Mucosa of rectum (tissue), 2 donors: ENCODE data around the gene BHLHE23.

Experiments
- H3K27ac ChIP-seq, 2 donors: one replicate each; pipeline ENCODE4 v1.7.0; 2013; ENCODE audit warnings: inconsistent platforms in 2 of 2, low read depth in 2 of 2, low read length in 2 of 2
- H3K27me3 ChIP-seq, 2 donors: one replicate each; pipeline ENCODE4 v1.7.0; 2013; ENCODE audit warnings: low read length in 2 of 2; ENCODE audit not compliant: control insufficient read depth in 2 of 2, insufficient read depth in 2 of 2
- H3K36me3 ChIP-seq, 2 donors: one replicate each; pipeline ENCODE4 v1.7.0; 2013; ENCODE audit warnings: low read length in 2 of 2; ENCODE audit not compliant: control insufficient read depth in 2 of 2, insufficient read depth in 2 of 2
- H3K4me1 ChIP-seq, 2 donors: one replicate each; pipeline ENCODE4 v1.7.0; 2013; ENCODE audit warnings: low read length in 2 of 2, mild to moderate bottlenecking in 1 of 2; ENCODE audit not compliant: control insufficient read depth in 2 of 2, insufficient read depth in 2 of 2
- H3K4me3 ChIP-seq, 2 donors: one replicate each; pipeline ENCODE4 v1.7.0; 2013; ENCODE audit warnings: low read length in 2 of 2
- H3K9ac ChIP-seq, 2 donors: one replicate each; pipeline ENCODE4 v1.7.0; 2013; ENCODE audit warnings: low read length in 2 of 2, low read depth in 1 of 2, mild to moderate bottlenecking in 1 of 2
- H3K9me3 ChIP-seq, 2 donors: one replicate each; pipeline ENCODE4 v1.7.0; 2013; ENCODE audit warnings: low read length in 2 of 2; ENCODE audit not compliant: control insufficient read depth in 2 of 2
- donor health status: healthy.
- donor health status: Normal muscosa, but diverticular disease.

BHLHE23 gene

DNA sequence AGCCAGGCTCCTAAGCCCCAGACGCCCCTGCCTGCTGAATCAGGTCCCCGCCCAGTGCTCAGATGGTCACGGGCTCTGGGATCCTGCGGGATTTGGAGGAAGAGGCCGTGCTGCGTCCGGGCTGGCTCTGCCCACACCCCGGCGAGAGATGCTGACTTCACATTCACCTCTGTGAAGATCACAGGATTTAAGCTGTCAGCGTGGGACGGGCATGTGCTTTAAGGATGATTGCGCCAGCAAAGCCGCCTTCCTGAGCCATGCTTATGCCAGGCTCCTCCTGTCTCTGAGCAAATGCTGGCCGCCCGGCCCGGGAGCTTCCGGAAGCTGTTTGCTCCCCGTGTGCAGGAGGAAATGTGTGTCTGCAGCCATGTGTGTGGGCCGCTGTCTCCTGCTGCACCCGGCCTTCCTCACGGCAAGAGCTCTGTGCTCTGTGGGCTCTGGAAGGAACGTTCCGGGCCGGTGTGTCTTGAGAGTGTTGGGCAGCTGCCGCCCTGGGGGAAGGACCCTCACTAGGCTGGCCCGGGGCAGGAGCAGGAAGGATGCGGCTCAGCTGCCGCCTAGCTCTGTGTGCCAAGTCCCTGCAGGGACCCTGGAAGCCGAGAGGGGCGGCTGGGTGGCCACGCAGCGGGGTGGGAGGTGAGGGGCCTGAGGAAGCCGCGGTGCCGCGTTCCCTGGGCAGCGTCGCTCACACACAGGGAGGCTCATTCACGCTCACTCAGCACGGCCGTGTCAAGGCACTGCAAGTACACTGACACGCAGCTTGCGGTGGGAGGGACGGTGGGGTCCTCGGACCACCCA, 19.0 kb upstream of the BHLHE23 start:
- Histone ChIP-seq H3K4me1 (peaks cover 0 to 4% of the 10 kb centered on the region in 2 donors), H3K27me3 (peaks cover 32 to 47% of the 10 kb centered on the region in 2 donors), H3K36me3 (no peaks in the 10 kb centered on the region), H3K9ac (no peak overlapping the region), H3K27ac (no peak overlapping the region), H3K9me3 (no peaks in the 10 kb centered on the region), H3K4me3 (no peak overlapping the region)

DNA sequence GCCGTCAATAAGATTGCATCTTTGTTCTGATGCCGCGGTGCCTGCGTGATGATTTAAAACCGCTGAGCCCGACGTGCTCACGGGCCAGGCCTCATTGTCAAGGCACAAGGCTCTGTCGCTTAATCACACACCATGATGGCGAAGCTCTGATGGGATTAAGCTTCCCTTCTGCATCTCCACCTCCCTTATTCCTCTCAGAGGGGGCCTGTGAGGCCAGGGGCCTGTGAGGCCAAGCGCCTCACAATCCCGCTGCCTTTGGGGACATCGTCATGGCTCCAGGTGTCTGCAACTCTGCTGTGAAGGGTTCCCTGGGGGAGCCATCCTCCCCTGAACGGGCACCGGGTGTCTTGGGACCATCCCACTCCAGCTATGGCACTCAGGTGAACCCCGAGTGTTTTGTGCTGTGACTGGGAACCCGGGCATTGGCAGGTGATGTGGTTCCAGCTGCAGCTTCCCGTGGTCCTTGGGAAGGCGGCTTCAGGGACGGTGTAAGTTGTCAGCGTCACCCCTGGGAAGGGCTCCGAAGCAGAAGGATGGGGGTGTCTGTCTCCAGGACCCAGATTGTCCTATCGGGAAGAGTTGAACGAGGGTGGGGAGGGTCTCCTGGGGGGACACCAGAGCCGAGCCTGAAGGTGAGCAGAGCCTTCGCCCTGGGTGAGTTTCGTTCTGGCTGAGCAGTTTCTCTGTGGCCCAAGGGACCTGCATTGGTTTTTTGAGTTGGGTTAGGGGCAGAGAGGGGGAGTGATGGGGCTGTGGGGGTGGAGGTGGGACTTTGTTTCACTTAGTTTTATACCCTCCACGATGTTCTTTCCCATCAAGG, 18.0 kb upstream of the BHLHE23 start:
- Histone ChIP-seq H3K9me3 (no peaks in the 10 kb centered on the region), H3K27me3 (peaks cover 34 to 44% of the 10 kb centered on the region in 2 donors), H3K27ac (no peak overlapping the region), H3K36me3 (no peaks in the 10 kb centered on the region), H3K4me3 (no peak overlapping the region), H3K9ac (no peak overlapping the region), H3K4me1 (peaks cover 0 to 4% of the 10 kb centered on the region in 2 donors)

DNA sequence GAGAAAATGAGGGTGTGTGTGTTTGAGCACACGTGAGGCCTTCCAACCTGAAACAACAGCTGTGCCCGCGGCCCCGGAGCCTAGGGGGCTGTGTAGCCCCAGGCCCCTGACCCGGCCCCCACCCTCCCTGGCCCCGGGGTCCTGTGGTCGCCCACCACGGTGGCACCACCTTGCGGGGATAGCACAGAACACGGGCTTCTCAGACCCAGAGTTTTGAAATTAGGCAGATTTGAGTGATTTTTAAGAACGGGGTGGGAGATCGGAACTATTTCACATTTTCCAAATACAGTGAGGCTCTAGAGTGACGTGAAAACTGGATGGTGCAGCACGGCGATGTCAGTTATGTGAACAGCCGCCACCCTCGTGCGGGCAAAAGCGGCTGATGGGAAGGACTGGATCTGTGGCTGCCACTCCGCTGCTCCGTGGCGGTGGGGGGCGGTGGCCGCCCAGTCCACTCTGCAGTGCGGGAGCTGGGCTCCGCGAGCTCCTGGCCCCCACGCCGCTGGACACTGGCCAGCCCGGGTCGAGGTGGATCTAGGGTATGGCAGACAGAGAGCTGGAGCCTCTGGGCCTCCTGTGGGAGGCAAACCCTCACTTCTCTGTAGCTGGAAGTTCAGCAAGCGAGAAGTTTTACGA, 17.3 kb upstream of the BHLHE23 start:
- H3K27ac ChIP-seq = no peak overlapping the region
- H3K36me3 ChIP-seq = no peaks in the 10 kb centered on the region
- H3K9ac ChIP-seq = no peak overlapping the region
- H3K9me3 ChIP-seq = no peaks in the 10 kb centered on the region
- no peak overlapping the region for H3K4me3 ChIP-seq
- peaks cover 34 to 44% of the 10 kb centered on the region in 2 donors for H3K27me3 ChIP-seq
- peaks cover 0 to 4% of the 10 kb centered on the region in 2 donors for H3K4me1 ChIP-seq

DNA sequence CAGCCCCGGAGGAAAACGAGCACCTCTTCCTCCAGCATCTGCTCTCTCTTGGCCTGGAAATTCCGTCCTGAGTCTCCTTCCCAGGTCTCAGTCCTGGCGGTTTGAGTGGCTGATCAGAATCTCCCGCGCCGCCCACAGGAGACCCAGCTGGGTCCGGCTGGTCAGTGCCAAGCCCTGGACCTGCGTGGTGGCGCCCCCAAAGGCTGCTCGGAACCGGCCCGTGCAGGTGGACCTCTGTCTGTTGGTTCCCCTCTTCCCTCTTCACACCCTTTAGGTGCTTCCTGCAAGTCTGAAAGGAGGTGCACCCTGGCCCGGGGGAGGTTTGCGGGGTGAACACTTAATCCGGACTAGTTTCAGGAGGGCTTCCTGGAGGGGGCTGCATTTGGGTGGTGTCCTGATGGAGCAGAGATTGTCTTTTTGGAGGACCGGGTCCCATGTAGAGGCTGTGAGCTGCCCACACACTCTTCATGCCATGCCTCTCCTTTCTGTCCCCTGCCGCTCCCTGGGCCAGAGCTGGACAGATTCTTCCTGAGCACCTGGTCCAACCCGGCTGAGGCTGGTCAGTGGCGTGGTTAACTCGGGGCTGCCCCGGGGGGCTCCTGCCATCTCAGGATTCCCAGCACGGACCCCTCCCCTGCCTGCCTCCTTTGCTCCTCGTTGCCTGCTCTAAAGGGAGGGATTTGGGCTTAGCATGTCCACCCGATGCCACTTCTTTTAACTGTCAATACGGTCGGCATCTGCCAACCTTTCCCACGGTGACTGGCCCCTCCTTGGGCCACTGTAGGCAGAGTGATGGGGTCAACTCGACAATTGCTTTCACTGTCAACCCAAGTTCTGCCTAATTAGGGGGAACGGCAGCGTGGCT, 16.5 kb upstream of the BHLHE23 start:
- Histone ChIP-seq H3K4me3 (no peak overlapping the region), H3K36me3 (no peaks in the 10 kb centered on the region), H3K27ac (no peak overlapping the region), H3K27me3 (peaks cover 34 to 44% of the 10 kb centered on the region in 2 donors), H3K4me1 (peaks cover 0 to 4% of the 10 kb centered on the region in 2 donors), H3K9ac (no peak overlapping the region), H3K9me3 (no peaks in the 10 kb centered on the region)

DNA sequence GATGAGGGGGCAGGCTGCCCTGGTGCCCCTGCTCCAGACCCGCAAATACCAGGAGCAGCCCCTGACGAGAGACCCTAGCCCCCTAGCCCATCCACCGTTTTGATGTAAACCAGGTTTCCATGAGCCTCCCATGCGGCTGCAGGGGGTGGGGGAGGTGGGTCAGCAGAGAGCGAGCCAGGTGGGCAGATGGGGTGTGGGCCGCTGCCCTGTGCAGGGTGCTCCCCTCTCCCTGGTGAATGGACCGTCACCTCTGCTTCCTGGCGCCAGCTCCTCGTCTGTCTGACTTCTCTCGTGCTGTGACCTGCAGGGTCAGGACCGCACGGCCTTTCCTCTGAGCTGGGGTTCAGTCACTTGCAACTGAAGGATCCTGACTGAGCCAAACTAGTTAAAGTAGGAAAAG, 15.7 kb upstream of the BHLHE23 start:
- H3K4me3 ChIP-seq = no peak overlapping the region
- no peak overlapping the region for H3K27ac ChIP-seq
- peaks cover 0 to 4% of the 10 kb centered on the region in 2 donors for H3K4me1 ChIP-seq
- no peaks in the 10 kb centered on the region for H3K36me3 ChIP-seq
- H3K9ac ChIP-seq = no peak overlapping the region
- no peaks in the 10 kb centered on the region for H3K9me3 ChIP-seq
- peaks cover 31 to 42% of the 10 kb centered on the region in 2 donors for H3K27me3 ChIP-seq

DNA sequence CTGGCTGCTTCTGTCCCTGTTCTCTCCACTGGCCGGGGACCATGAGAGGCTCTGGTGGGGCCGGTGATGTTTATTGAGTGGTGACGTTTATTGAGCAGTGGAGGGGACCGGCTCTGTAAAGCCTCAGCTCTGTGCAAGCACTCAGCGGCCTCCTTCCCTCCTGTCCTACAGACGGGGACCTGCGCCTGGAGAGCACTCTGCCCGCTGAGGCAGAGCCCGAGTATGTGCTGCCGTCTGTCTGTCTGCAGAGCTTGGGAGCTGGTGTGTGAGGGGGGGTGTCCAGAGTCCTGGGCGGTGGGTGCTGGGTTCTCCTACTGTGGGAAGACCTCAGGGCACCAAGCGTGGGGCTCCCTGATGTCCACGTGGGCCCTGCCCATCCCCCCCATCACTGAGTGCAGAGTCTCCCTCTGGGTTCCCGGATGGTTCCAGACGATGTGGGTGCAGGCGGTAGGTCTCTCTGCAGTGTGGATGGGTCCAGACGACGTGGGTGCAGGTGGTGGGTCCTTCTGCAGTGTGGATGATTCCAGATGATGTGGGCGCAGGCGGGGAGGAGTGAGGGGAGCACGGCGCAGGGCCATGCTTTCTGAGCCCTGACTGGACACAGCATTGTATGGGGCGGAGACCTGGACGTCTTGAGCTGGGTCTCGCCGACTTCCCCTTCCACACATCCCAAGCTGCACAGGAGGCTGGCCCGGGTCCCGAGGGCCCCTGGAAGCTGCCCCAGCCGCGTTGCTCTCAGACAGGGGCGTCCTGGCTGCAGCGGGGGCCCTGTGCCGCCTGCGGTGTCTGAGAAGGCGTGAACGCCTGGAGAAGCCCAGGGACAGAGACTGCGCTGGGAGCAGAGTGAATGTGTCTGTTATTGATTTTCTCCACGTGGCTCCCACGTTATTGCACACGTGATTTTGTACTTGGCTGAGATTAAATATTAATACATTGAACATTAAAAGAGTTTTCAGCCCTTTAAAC, 14.9 kb upstream of the BHLHE23 start:
- H3K4me1 ChIP-seq = peaks cover 0 to 4% of the 10 kb centered on the region in 2 donors
- H3K27ac ChIP-seq = no peak overlapping the region
- H3K4me3 ChIP-seq = no peak overlapping the region
- H3K9ac ChIP-seq = no peak overlapping the region
- H3K27me3 ChIP-seq = peaks cover 27 to 33% of the 10 kb centered on the region in 2 donors
- H3K9me3 ChIP-seq = no peaks in the 10 kb centered on the region
- H3K36me3 ChIP-seq = no peaks in the 10 kb centered on the region

DNA sequence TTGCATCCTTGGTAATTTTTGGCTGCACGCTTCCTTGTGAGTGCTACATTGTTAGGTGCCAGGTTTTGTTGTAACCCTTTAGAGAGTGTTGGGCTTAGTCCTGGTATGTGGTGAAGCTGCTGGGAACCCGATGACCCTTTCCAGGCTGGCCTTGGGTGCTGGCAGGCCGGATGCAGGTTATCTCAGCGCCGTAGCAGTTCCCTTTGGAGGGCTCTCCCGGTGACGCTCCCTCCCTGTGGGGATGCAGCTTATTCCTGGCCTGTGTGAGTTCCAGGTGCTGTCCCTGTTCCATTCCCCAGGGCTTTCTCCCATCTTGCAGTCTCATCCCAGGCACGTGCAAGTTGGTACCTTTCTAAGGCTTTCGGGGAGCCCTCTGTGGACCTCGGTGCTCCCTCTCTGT, 13.9 kb upstream of the BHLHE23 start:
- no peaks in the 10 kb centered on the region for H3K9me3 ChIP-seq
- no peaks in the 10 kb centered on the region for H3K36me3 ChIP-seq
- peaks cover 23 to 26% of the 10 kb centered on the region in 2 donors for H3K27me3 ChIP-seq
- H3K4me1 ChIP-seq = peaks cover 0 to 2% of the 10 kb centered on the region in 2 donors
- H3K27ac ChIP-seq = no peak overlapping the region
- no peak overlapping the region for H3K4me3 ChIP-seq
- H3K9ac ChIP-seq = no peak overlapping the region

DNA sequence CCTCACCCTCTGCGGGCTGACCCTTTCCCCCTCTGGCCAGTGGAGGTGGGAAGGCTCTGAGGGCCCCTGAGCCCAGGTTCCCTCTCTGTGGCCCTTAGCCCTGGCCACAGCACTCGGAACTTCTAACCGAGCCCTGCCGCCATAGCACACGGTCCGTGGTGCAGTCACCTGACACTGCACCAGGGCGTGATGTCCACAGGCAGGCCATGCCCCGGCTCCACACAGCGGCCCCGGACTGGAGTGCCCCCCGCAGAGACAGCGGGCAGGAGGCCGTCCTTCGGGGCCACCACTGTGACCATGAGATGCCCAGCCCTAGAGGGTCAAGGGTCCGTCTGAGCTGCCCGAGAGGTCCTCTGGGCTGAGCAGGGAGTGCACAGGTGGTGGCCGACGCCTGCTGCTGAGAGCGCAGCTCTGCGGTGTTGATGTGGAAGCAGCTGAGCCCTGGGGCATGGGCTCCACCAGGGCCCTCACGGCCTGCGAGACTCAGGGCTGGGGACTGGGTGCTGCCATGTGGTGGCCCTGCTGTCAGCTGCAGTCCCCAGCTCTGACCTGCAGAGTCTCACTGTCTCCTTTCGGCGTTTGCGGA, 11.2 kb upstream of the BHLHE23 start:
- Histone ChIP-seq H3K27ac (no peak overlapping the region), H3K4me3 (no peak overlapping the region), H3K4me1 (no peaks in the 10 kb centered on the region), H3K36me3 (no peaks in the 10 kb centered on the region), H3K9me3 (no peaks in the 10 kb centered on the region), H3K9ac (no peak overlapping the region), H3K27me3 (peaks cover 20 to 28% of the 10 kb centered on the region in 2 donors)
